ENCODE data around the gene IGF2BP3.
A peak's percentile ranks its signal among the peaks of the same experiment; 100 is the strongest.

IGF2BP3 gene

DNA sequence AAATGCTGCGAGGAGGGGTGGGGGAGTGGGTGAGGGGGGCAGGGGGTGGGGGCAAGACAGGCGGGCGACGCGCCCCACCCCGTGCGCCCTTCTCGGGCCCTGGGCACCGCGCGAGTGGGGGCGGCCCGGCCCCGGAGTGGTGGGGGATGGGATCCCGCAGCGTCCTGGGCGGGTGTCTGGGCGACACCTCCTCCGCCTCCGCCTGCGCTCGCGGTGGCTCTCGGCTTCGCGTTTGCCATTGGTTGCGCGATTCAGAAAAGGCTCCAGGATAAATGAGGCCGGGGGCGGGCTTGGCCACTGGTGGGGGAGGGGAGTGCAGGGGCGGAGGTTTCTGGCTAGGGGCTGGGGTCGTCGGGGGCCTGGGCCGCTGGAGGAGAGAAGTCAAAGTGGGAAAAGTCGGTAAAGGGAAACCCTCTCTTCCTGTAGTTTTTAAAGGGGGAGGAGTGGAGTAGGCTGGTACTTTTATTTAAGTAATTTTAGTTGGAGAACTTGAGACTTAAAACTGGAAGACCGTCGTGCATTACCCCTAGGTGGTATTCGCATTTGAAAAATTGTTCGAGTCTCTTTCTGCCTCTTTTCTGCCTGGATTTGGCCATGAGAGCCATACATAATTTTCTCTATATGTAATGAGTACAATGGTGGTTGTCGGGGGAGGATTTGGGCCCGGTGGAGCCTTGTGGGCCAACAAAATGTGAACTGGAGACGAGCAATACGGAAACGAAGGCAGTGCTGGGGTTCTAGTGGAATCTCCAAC is 992 bp upstream of the IGF2BP3 start:
- no peak for DNase-seq

DNA sequence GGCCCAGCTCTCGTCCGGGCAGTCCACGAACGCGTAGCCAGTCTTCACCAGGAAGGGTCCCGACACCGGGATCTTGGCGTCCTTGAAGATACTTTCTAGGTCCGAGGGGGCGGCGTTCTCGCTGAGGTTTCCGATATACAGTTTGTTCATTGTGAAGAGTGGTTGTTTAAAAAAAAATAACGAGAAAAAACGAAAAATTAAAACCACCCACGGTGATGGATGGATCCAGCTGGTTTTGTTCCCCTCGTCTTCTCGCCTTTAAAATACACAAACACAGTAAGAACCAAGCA is 385 bp downstream of the IGF2BP3 start:
- DNase-seq = no peak

- DNase-seq = no peak
These were observed 936 bp downstream of the IGF2BP3 start for GRCh38 chr7:23469150-23469960.

GRCh38 chr7:23468526-23469149 is 1.7 kb downstream of the IGF2BP3 start:
- no peak for DNase-seq

DNA sequence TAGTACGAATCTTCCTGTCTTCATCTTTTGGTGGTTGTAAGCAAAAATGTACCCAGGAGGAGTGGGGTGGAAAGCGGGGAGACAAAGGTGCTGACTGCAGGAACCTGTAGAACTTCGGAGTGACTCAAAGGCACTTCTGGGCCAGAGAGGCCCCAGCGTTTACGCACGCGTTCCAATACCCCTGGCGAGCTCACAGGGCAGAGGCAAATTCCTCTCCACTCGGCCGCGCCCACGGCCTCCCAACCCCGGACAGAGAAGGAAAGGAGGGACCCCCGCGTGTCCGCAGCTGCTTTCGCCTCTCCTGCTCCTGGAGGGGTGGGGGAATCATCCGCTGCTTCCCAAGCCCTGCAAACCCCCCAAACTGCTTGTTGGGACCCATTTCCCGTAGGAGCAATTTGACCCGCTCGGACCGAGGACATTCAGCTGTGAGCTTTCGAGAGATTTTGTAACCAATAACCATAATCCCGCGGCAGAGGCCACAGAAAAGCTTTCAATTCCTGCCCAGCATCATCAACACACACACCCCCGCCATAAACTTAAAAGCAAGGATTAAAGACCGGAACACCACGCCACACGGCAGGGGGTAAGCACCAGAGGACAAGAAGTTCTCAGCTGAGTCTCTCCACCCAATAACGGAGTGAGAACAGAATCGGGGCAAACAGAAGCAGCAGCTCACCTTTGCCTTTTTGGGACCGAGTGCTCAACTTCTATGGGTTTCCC is 2.3 kb downstream of the IGF2BP3 start:
- peak; percentile 89 for DNase-seq

- no peak for DNase-seq
These were observed 2.9 kb downstream of the IGF2BP3 start for GRCh38 chr7:23467291-23467805.

GRCh38 chr7:23462846-23463245 is 7.4 kb downstream of the IGF2BP3 start:
- peak; percentile 9 for DNase-seq

GRCh38 chr7:23458044-23458443 is 12.2 kb downstream of the IGF2BP3 start:
- DNase-seq = no peak

GRCh38 chr7:23456093-23456492 is 14.2 kb downstream of the IGF2BP3 start:
- no peak for DNase-seq

- no peak for DNase-seq
These were observed 15.3 kb downstream of the IGF2BP3 start for GRCh38 chr7:23454881-23455526.

- no peak for DNase-seq
These were observed 19.8 kb downstream of the IGF2BP3 start for GRCh38 chr7:23450518-23450917.

- peak; percentile 64 for DNase-seq
These were observed 20.4 kb downstream of the IGF2BP3 start for GRCh38 chr7:23449941-23450340.

DNA sequence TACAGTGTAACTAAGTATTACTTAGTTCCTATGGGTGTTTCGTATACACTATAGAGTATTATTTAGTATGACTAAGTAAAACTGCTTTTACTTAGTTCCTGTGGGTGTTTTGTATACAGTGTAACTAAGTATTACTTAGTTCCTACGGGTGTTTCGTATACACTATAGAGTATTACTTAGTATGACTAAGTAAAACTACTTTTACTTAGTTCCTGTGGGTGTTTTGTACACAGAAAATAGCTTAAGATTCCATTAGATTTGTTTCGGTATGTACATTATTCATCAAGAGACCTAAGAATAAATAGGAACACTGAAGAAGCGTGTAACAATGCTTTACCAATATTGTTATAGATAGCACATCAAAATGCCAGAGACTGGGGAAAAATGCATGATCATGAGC is 25.0 kb downstream of the IGF2BP3 start:
- no peak for DNase-seq

GRCh38 chr7:23443974-23444373 is 26.3 kb downstream of the IGF2BP3 start:
- peak; percentile 53 for DNase-seq

GRCh38 chr7:23438171-23438570 is 32.1 kb downstream of the IGF2BP3 start:
- no peak for DNase-seq

DNA sequence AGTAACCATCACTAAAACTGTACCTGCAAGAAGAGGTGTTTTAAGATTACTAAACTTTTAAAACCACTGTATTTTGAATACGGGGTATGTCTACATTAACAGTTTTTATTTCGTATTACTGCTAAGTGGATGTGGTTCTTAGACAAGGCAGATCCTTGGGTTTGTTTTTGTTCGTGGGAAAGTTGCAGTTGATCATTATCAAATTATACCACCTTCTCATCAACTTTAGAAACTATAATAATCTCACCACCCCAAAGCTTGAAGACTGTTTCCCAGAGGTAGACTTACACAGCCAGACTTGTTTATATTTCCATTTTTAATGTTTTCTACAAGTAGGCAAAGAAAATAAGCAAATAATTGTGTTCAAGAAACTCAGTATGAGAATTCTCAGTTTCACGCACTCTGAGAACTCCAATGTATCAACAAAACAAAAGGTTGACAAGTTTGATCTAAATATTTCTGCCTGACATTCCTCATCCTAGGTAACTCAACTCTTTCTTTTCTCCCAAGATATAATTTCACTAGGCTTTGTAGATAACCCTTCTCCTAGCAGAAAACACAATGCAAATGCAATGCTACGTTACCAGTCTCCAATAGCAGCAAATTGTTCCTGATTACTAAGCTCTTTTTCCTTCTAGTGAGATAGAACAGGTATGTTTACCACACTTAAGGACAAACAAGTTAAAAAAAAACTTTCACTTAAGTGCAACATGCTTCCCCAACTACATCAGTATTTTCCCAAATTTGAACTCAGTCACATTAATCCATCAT is 36.0 kb downstream of the IGF2BP3 start:
- DNase-seq = no peak

DNA sequence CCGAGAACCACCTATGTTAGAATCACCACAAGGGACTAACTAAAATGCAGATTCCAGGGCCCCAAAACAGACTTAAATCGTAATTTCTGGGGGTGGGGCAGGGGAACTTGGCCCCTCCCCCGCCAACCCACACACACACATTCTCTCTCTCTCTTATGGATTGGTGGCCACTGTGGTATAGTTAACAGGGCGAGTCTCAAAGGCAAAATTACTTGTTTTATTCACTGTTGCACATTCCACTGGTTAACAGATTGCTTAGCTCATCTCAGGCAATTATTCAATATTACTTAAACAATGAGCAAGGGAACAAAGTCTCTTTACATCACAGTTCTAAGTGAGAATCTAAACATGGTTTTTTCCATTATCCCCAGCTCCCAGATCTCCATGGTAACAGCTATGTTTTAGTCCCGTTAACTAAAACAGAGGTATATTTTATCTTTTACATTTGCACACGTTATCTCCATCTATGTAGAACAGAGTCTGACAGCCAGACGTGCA is 38.5 kb downstream of the IGF2BP3 start:
- DNase-seq = no peak

GRCh38 chr7:23430893-23431259 is 39.4 kb downstream of the IGF2BP3 start:
- no peak for DNase-seq

GRCh38 chr7:23426876-23427275 is 43.4 kb downstream of the IGF2BP3 start:
- DNase-seq = no peak

- DNase-seq = no peak
These were observed 47.4 kb downstream of the IGF2BP3 start for GRCh38 chr7:23422909-23423308.

DNA sequence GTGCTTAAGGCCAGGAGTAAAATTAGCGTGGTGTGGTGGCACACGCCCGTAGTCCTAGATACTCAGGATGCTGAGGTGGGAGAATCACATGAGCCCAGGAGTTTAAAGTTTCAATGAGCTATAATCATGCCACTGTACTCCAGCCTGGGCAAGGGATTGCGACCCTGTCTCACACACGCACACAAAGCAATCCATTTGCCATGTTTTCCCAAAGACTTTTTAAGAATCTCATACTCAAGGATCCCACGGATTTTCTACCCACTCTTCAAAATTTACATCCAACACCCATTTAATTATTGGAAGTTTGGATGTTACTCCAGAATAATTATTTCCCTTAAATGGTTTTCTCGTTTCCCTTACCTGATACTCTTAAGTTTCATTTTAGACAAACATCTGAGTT is 47.9 kb downstream of the IGF2BP3 start:
- DNase-seq = no peak

DNA sequence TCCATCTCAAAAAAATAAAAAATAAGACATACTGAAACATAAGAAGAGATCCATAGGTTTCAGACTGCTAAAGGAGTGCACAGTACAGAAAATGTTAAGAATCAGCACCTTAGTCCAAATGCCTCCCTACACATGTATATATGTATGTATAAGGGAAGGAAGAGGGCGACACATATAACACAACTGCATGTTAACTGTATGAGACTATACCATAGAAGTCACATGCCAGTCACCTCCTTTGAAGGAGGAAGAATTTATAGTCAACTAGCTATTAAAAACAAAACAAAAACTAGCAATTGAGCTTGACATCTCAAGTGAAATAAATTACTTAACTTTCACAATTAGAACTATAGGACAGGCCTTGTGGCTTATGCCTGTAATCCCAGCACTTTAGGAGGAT is 50.4 kb downstream of the IGF2BP3 start:
- DNase-seq = no peak

All from MV-4-11 (cell line).